GM23338 (cell line): ENCODE measurements around the gene SETMAR. TPM values are rescaled to one million over a fixed set of nuclear protein-coding genes. Genes with fewer than 3 reads are reported as not detected.

Experiments
- ATAC-seq: fragments of 200-7000 bp; cut with Tn5 transposase; 3 replicates; pipeline ENCODE4 v1.9.1; 2020
- DNase-seq: peaks from one replicate; pipeline ENCODE4 v3.0.0-alpha.2; 2015; ENCODE audit warnings: low spot score
- H2AFZ ChIP-seq: fragments of 200-600 bp; sonication (generic); 2 replicates; pipeline ENCODE4 v1.8.0; 2016; ENCODE audit warnings: antibody characterized with exemption, mild to moderate bottlenecking, moderate library complexity
- H3F3A ChIP-seq: fragments of 200-600 bp; sonication (generic); replicated peaks from 2 replicates; pipeline ENCODE4 v1.8.0; 2017; ENCODE audit warnings: antibody characterized with exemption, mixed run types, low read depth
- H3K27ac ChIP-seq: fragments of 200-600 bp; sonication (generic); 2 replicates; pipeline ENCODE4 v1.6.1; 2016; ENCODE audit warnings: low read depth
- H3K27me3 ChIP-seq: fragments of 200-600 bp; sonication (generic); 2 replicates; pipeline ENCODE4 v1.8.0; 2016; ENCODE audit warnings: mild to moderate bottlenecking, mixed run types, moderate library complexity; ENCODE audit not compliant: insufficient read depth
- H3K36me3 ChIP-seq: fragments of 200-600 bp; sonication (generic); 2 replicates; pipeline ENCODE4 v1.8.0; 2016; ENCODE audit warnings: mild to moderate bottlenecking; ENCODE audit not compliant: insufficient read depth
- H3K4me1 ChIP-seq: fragments of 200-600 bp; sonication (generic); 2 replicates; pipeline ENCODE4 v1.8.0; 2016; ENCODE audit warnings: mild to moderate bottlenecking, moderate library complexity; ENCODE audit not compliant: insufficient read depth
- H3K4me2 ChIP-seq: fragments of 200-600 bp; sonication (generic); 2 replicates; pipeline ENCODE4 v1.7.1; 2017; ENCODE audit warnings: mixed run types
- H3K4me3 ChIP-seq: fragments of 200-600 bp; sonication (generic); 2 replicates; pipeline ENCODE4 v1.6.1; 2016; ENCODE audit warnings: mixed run types
- H3K79me2 ChIP-seq: fragments of 200-600 bp; sonication (generic); replicated peaks from 2 replicates; pipeline ENCODE4 v1.8.0; 2017; ENCODE audit warnings: mild to moderate bottlenecking; ENCODE audit not compliant: insufficient read depth
- H3K9me2 ChIP-seq: fragments of 200-600 bp; sonication (generic); 2 replicates; pipeline ENCODE4 v1.8.0; 2017; ENCODE audit not compliant: insufficient read depth
- H4K20me1 ChIP-seq: fragments of 200-600 bp; sonication (generic); replicated peaks from 2 replicates; pipeline ENCODE4 v1.8.0; 2017; ENCODE audit warnings: mild to moderate bottlenecking; ENCODE audit not compliant: insufficient read depth
- H3K27ac Mint-ChIP-seq: 2 replicates; pipeline ENCODE4 v1.8.0; 2020; ENCODE audit warnings: inconsistent platforms, mild to moderate bottlenecking, moderate library complexity, mixed read lengths
- H3K27me3 Mint-ChIP-seq: 3 replicates; pipeline ENCODE4 v1.8.0; 2022; ENCODE audit warnings: low read depth, mild to moderate bottlenecking, moderate library complexity, mixed read lengths, inconsistent platforms; ENCODE audit not compliant: insufficient read depth, poor library complexity
- H3K36me3 Mint-ChIP-seq: 3 replicates; pipeline ENCODE4 v1.8.0; 2021; ENCODE audit warnings: low read depth, mild to moderate bottlenecking, inconsistent platforms, moderate library complexity, mixed read lengths
- H3K4me1 Mint-ChIP-seq: 3 replicates; pipeline ENCODE4 v1.8.0; 2020; ENCODE audit warnings: mild to moderate bottlenecking, inconsistent platforms, mixed read lengths
- H3K4me3 Mint-ChIP-seq: 3 replicates; pipeline ENCODE4 v1.8.0; 2021; ENCODE audit warnings: moderate library complexity, mild to moderate bottlenecking, inconsistent platforms, mixed read lengths
- H3K9me3 Mint-ChIP-seq: 3 replicates; pipeline ENCODE4 v1.8.0; 2020; ENCODE audit warnings: moderate library complexity, mild to moderate bottlenecking, inconsistent platforms, mixed read lengths
- CREB1 ChIP-seq: fragments of 250-450 bp; sonication (Bioruptor Pico); IDR thresholded peaks from 2 replicates; pipeline ENCODE4 v1.5.0; 2020; ENCODE audit warnings: low read depth, mild to moderate bottlenecking, moderate library complexity
- EZH2 ChIP-seq: fragments of 200-600 bp; sonication (generic); IDR thresholded peaks from one replicate; pipeline ENCODE4 v1.8.0; 2017; ENCODE audit warnings: antibody characterized with exemption, mild to moderate bottlenecking, low read depth; ENCODE audit not compliant: unreplicated experiment
- EZH2phosphoT487 ChIP-seq: fragments of 200-600 bp; sonication (generic); IDR thresholded peaks from one replicate; pipeline ENCODE4 v1.8.1; 2018; ENCODE audit warnings: antibody characterized with exemption; ENCODE audit not compliant: unreplicated experiment
- JUNB ChIP-seq: IDR thresholded peaks from one replicate; pipeline ENCODE4 v1.6.1; 2016; ENCODE audit warnings: antibody characterized with exemption; ENCODE audit not compliant: unreplicated experiment
- NANOG ChIP-seq: IDR thresholded peaks from 2 replicates; pipeline ENCODE4 v1.6.1; 2016; ENCODE audit warnings: antibody characterized with exemption, borderline replicate concordance
- POLR2AphosphoS5 ChIP-seq: IDR thresholded peaks from 2 replicates; pipeline ENCODE4 v1.6.1; 2016; ENCODE audit warnings: antibody characterized with exemption, low read depth
- STAT1 ChIP-seq: IDR thresholded peaks from one replicate; pipeline ENCODE4 v1.6.1; 2016; ENCODE audit warnings: antibody characterized with exemption; ENCODE audit not compliant: unreplicated experiment
- ZNF114 ChIP-seq: fragments of 250-450 bp; sonication (Bioruptor Pico); IDR thresholded peaks from 2 replicates; pipeline ENCODE4 v1.5.0; 2020; ENCODE audit warnings: mild to moderate bottlenecking, moderate library complexity
- ZNF331 ChIP-seq: fragments of 250-450 bp; sonication (Bioruptor Pico); IDR thresholded peaks from 2 replicates; pipeline ENCODE4 v1.5.0; 2020; ENCODE audit warnings: low read depth, mild to moderate bottlenecking, moderate library complexity
- polyA plus RNA-seq: library from polyadenylated mRNA; unstranded; fragments of >200 nt; fragmentation: Nextera tagmentation; extraction: Ambion mirVana; gene quantifications from 2 replicates; pipeline ENCODE4 v1.2.1, GENCODE V29; 2016
- total RNA-seq: library from RNA; depleted of rRNA; stranded (reverse); fragments of >200 nt; shearing (Covaris generic); gene quantifications from 2 replicates; pipeline ENCODE4 v1.2.3, GENCODE V29; 2014
- TF ChIP-seq, protein P1 (sequence below), 2 experiments: fragments of 200-600 bp in 1 of 2; sonication (generic) in 1 of 2; conservative IDR thresholded peaks; 2 replicates each; pipeline versions ENCODE4 v1.5.1 to v1.6.1; 2016 to 2017; ENCODE audit warnings: antibody characterized with exemption in 2 of 2, low read depth in 2 of 2, mild to moderate bottlenecking in 2 of 2, moderate library complexity in 1 of 2
- TF ChIP-seq, protein P2 (sequence below): IDR thresholded peaks from one replicate; pipeline ENCODE4 v1.6.1; 2018; ENCODE audit warnings: antibody characterized with exemption; ENCODE audit not compliant: unreplicated experiment
- TF ChIP-seq, protein P3 (sequence below): fragments of 250-450 bp; sonication (Bioruptor Pico); IDR thresholded peaks from 2 replicates; pipeline ENCODE4 v1.5.0; 2020; ENCODE audit warnings: mild to moderate bottlenecking, moderate library complexity
- TF ChIP-seq, protein P4 (sequence below): IDR thresholded peaks from 2 replicates; pipeline ENCODE4 v1.6.1; 2016; ENCODE audit warnings: antibody characterized with exemption

SETMAR gene
- total and polyA plus RNA-seq, 2 experiments from 2014 or later = 11.2 to 19.8 TPM

DNA sequence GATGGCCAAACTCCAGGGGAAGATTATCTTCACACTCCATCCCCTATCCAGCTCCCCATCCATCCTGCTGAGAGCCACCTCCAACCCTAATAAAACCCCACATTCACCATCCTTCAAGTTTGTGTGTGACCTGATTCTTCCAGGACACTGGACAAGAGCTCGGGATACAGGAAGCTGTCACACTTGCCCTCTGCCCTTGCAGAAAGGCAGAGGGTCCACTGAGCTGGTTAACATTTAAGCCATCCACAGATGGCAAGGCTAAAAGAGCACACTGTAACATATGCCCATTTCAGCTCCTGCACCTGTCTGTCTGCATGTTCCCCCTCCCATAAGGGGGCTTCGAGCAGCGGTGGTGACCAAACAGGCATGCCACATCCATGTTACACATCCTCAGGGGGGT is 29.8 kb downstream of the SETMAR start:
- no peak for ATAC-seq
- peak overlapping the region; percentile 30; the same call in 1 of the 2 replicates for H3K4me2 ChIP-seq
- H3K36me3 ChIP-seq = no peaks in the 10 kb centered on the region; the same call in 1 of the 2 replicates
- Mint-ChIP-seq H3K9me3 (peaks cover 25% of the 10 kb centered on the region), H3K4me1 (peaks cover 35% of the 10 kb centered on the region), H3K27me3 (peaks cover 3% of the 10 kb centered on the region), H3K36me3 (peaks cover 26% of the 10 kb centered on the region), H3K27ac (no peak overlapping the region), H3K4me3 (no peak overlapping the region)
- H4K20me1 ChIP-seq = no peaks in the 10 kb centered on the region
- DNase-seq = no peak
- TF ChIP-seq ZNF331 (CRISPR knock-in tag) (no peak), POLR2AphosphoS5 (no peak), EZH2phosphoT487 (no peak), STAT1 (no peak), ZNF114 (CRISPR knock-in tag) (no peak), EZH2 (no peak), NANOG (no peak), JUNB (no peak), CREB1 (CRISPR knock-in tag) (no peak)
- TF ChIP-seq, protein P1, sequence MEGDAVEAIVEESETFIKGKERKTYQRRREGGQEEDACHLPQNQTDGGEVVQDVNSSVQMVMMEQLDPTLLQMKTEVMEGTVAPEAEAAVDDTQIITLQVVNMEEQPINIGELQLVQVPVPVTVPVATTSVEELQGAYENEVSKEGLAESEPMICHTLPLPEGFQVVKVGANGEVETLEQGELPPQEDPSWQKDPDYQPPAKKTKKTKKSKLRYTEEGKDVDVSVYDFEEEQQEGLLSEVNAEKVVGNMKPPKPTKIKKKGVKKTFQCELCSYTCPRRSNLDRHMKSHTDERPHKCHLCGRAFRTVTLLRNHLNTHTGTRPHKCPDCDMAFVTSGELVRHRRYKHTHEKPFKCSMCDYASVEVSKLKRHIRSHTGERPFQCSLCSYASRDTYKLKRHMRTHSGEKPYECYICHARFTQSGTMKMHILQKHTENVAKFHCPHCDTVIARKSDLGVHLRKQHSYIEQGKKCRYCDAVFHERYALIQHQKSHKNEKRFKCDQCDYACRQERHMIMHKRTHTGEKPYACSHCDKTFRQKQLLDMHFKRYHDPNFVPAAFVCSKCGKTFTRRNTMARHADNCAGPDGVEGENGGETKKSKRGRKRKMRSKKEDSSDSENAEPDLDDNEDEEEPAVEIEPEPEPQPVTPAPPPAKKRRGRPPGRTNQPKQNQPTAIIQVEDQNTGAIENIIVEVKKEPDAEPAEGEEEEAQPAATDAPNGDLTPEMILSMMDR (conservative IDR thresholded peaks at IDR 0.05; ENCODE audit: low read depth in 2 of 2) = no peak
- TF ChIP-seq, protein P2, sequence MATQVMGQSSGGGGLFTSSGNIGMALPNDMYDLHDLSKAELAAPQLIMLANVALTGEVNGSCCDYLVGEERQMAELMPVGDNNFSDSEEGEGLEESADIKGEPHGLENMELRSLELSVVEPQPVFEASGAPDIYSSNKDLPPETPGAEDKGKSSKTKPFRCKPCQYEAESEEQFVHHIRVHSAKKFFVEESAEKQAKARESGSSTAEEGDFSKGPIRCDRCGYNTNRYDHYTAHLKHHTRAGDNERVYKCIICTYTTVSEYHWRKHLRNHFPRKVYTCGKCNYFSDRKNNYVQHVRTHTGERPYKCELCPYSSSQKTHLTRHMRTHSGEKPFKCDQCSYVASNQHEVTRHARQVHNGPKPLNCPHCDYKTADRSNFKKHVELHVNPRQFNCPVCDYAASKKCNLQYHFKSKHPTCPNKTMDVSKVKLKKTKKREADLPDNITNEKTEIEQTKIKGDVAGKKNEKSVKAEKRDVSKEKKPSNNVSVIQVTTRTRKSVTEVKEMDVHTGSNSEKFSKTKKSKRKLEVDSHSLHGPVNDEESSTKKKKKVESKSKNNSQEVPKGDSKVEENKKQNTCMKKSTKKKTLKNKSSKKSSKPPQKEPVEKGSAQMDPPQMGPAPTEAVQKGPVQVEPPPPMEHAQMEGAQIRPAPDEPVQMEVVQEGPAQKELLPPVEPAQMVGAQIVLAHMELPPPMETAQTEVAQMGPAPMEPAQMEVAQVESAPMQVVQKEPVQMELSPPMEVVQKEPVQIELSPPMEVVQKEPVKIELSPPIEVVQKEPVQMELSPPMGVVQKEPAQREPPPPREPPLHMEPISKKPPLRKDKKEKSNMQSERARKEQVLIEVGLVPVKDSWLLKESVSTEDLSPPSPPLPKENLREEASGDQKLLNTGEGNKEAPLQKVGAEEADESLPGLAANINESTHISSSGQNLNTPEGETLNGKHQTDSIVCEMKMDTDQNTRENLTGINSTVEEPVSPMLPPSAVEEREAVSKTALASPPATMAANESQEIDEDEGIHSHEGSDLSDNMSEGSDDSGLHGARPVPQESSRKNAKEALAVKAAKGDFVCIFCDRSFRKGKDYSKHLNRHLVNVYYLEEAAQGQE = no peak
- TF ChIP-seq, protein P3, sequence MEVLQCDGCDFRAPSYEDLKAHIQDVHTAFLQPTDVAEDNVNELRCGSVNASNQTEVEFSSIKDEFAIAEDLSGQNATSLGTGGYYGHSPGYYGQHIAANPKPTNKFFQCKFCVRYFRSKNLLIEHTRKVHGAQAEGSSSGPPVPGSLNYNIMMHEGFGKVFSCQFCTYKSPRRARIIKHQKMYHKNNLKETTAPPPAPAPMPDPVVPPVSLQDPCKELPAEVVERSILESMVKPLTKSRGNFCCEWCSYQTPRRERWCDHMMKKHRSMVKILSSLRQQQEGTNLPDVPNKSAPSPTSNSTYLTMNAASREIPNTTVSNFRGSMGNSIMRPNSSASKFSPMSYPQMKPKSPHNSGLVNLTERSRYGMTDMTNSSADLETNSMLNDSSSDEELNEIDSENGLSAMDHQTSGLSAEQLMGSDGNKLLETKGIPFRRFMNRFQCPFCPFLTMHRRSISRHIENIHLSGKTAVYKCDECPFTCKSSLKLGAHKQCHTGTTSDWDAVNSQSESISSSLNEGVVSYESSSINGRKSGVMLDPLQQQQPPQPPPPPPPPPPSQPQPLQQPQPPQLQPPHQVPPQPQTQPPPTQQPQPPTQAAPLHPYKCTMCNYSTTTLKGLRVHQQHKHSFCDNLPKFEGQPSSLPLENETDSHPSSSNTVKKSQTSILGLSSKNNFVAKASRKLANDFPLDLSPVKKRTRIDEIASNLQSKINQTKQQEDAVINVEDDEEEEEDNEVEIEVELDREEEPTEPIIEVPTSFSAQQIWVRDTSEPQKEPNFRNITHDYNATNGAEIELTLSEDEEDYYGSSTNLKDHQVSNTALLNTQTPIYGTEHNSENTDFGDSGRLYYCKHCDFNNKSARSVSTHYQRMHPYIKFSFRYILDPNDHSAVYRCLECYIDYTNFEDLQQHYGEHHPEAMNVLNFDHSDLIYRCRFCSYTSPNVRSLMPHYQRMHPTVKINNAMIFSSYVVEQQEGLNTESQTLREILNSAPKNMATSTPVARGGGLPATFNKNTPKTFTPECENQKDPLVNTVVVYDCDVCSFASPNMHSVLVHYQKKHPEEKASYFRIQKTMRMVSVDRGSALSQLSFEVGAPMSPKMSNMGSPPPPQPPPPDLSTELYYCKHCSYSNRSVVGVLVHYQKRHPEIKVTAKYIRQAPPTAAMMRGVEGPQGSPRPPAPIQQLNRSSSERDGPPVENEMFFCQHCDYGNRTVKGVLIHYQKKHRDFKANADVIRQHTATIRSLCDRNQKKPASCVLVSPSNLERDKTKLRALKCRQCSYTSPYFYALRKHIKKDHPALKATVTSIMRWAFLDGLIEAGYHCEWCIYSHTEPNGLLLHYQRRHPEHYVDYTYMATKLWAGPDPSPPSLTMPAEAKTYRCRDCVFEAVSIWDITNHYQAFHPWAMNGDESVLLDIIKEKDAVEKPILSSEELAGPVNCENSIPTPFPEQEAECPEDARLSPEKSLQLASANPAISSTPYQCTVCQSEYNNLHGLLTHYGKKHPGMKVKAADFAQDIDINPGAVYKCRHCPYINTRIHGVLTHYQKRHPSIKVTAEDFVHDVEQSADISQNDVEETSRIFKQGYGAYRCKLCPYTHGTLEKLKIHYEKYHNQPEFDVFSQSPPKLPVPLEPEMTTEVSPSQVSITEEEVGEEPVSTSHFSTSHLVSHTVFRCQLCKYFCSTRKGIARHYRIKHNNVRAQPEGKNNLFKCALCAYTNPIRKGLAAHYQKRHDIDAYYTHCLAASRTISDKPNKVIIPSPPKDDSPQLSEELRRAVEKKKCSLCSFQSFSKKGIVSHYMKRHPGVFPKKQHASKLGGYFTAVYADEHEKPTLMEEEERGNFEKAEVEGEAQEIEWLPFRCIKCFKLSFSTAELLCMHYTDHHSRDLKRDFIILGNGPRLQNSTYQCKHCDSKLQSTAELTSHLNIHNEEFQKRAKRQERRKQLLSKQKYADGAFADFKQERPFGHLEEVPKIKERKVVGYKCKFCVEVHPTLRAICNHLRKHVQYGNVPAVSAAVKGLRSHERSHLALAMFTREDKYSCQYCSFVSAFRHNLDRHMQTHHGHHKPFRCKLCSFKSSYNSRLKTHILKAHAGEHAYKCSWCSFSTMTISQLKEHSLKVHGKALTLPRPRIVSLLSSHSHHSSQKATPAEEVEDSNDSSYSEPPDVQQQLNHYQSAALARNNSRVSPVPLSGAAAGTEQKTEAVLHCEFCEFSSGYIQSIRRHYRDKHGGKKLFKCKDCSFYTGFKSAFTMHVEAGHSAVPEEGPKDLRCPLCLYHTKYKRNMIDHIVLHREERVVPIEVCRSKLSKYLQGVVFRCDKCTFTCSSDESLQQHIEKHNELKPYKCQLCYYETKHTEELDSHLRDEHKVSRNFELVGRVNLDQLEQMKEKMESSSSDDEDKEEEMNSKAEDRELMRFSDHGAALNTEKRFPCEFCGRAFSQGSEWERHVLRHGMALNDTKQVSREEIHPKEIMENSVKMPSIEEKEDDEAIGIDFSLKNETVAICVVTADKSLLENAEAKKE (CRISPR knock-in tag) = no peak
- TF ChIP-seq, protein P4, sequence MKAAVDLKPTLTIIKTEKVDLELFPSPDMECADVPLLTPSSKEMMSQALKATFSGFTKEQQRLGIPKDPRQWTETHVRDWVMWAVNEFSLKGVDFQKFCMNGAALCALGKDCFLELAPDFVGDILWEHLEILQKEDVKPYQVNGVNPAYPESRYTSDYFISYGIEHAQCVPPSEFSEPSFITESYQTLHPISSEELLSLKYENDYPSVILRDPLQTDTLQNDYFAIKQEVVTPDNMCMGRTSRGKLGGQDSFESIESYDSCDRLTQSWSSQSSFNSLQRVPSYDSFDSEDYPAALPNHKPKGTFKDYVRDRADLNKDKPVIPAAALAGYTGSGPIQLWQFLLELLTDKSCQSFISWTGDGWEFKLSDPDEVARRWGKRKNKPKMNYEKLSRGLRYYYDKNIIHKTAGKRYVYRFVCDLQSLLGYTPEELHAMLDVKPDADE = no peak
- no peaks in the 10 kb centered on the region for H3K79me2 ChIP-seq
- no peak overlapping the region for H2AFZ ChIP-seq
- H3K4me1 ChIP-seq = peaks cover 23% of the 10 kb centered on the region
- no peak overlapping the region for H3K4me3 ChIP-seq
- no peaks in the 10 kb centered on the region for H3K9me2 ChIP-seq
- H3F3A ChIP-seq = no peaks in the 10 kb centered on the region
- peak overlapping the region; percentile 79; the same call in 1 of the 2 replicates for H3K27ac ChIP-seq
- H3K27me3 ChIP-seq = no peaks in the 10 kb centered on the region
